H9 (cell line): ENCODE results near the gene ASMTL. TPM values are rescaled to one million over a fixed set of nuclear protein-coding genes. Genes with fewer than 3 reads are reported as not detected.

Experiments used
- DNase-seq: peaks from one replicate; pipeline ENCODE4 v3.0.0-alpha.2; 2017
- H2AFZ ChIP-seq: one replicate; pipeline ENCODE4 v1.6.1; 2013; ENCODE audit warnings: mild to moderate bottlenecking, low read length, control low read depth, moderate library complexity
- H2AK5ac ChIP-seq: 2 replicates; pipeline ENCODE4 v1.6.1; 2013; ENCODE audit warnings: low read length, control low read depth, mixed read lengths; ENCODE audit not compliant: insufficient read length
- H2BK120ac ChIP-seq: one replicate; pipeline ENCODE4 v1.6.1; 2013; ENCODE audit warnings: low read depth, mild to moderate bottlenecking, low read length, control low read depth, inconsistent platforms; ENCODE audit not compliant: poor library complexity, severe bottlenecking
- H2BK12ac ChIP-seq: 2 replicates; pipeline ENCODE4 v1.6.1; 2013; ENCODE audit warnings: low read length, control low read depth, mixed read lengths, low read depth; ENCODE audit not compliant: insufficient read length
- H2BK15ac ChIP-seq: 2 replicates; pipeline ENCODE4 v1.6.1; 2013; ENCODE audit warnings: low read depth, low read length, control low read depth
- H2BK20ac ChIP-seq: one replicate; pipeline ENCODE4 v1.6.1; 2013; ENCODE audit warnings: low read depth, mild to moderate bottlenecking, low read length, control low read depth, inconsistent platforms; ENCODE audit not compliant: poor library complexity, severe bottlenecking
- H2BK5ac ChIP-seq: 2 replicates; pipeline ENCODE4 v1.6.1; 2013; ENCODE audit warnings: low read length, control low read depth, mixed read lengths; ENCODE audit not compliant: insufficient read length
- H3K14ac ChIP-seq: 2 replicates; pipeline ENCODE4 v1.6.1; 2013; ENCODE audit warnings: low read length, control low read depth; ENCODE audit not compliant: insufficient read depth
- H3K18ac ChIP-seq: 2 replicates; pipeline ENCODE4 v1.6.1; 2013; ENCODE audit warnings: low read depth, mild to moderate bottlenecking, mixed read lengths, low read length, control low read depth; ENCODE audit not compliant: insufficient read length
- H3K23ac ChIP-seq: 2 replicates; pipeline ENCODE4 v1.6.1; 2013; ENCODE audit warnings: low read length, control low read depth, mixed read lengths, low read depth; ENCODE audit not compliant: insufficient read length
- H3K23me2 ChIP-seq: 2 replicates; pipeline ENCODE4 v1.6.1; 2013; ENCODE audit warnings: low read depth, mild to moderate bottlenecking, mixed read lengths, low read length, control low read depth; ENCODE audit not compliant: insufficient read length, poor library complexity, severe bottlenecking
- H3K27ac ChIP-seq: 2 replicates; pipeline ENCODE4 v1.5.1; 2013; ENCODE audit warnings: low read length, control low read depth, mixed read lengths, low read depth; ENCODE audit not compliant: insufficient read length
- H3K27me3 ChIP-seq: 2 replicates; pipeline ENCODE4 v1.6.1; 2013; ENCODE audit warnings: low read length, control low read depth, inconsistent platforms; ENCODE audit not compliant: insufficient read depth
- H3K4ac ChIP-seq: 2 replicates; pipeline ENCODE4 v1.6.1; 2013; ENCODE audit warnings: low read depth, mild to moderate bottlenecking, control low read depth, inconsistent platforms, low read length, moderate library complexity
- H3K4me1 ChIP-seq: 2 replicates; pipeline ENCODE4 v1.6.1; 2013; ENCODE audit warnings: low read length, control low read depth, inconsistent platforms; ENCODE audit not compliant: insufficient read depth
- H3K4me2 ChIP-seq: 2 replicates; pipeline ENCODE4 v1.6.1; 2013; ENCODE audit warnings: low read length, control low read depth, mixed read lengths; ENCODE audit not compliant: insufficient read length, insufficient read depth
- H3K56ac ChIP-seq: 2 replicates; pipeline ENCODE4 v1.6.1; 2013; ENCODE audit warnings: low read depth, mild to moderate bottlenecking, mixed read lengths, low read length, control low read depth; ENCODE audit not compliant: insufficient read length
- H3K79me1 ChIP-seq: 2 replicates; pipeline ENCODE4 v1.6.1; 2013; ENCODE audit warnings: low read depth, mild to moderate bottlenecking, moderate library complexity, low read length, control low read depth, inconsistent platforms; ENCODE audit not compliant: insufficient read depth, poor library complexity, severe bottlenecking
- H3K79me2 ChIP-seq: 2 replicates; pipeline ENCODE4 v1.6.1; 2013; ENCODE audit warnings: low read length, control low read depth, inconsistent platforms; ENCODE audit not compliant: insufficient read depth
- H3K9ac ChIP-seq: 2 replicates; pipeline ENCODE4 v1.6.1; 2013; ENCODE audit warnings: low read length, control low read depth, mixed read lengths; ENCODE audit not compliant: insufficient read length; ENCODE audit errors: extremely low read depth
- H3K9me3 ChIP-seq: one replicate; pipeline ENCODE4 v1.6.1; 2013; ENCODE audit warnings: low read depth, low read length, inconsistent platforms; ENCODE audit not compliant: control insufficient read depth
- H3T11ph ChIP-seq: one replicate; pipeline ENCODE4 v1.6.1; 2013; ENCODE audit warnings: mild to moderate bottlenecking, low read length, control low read depth, inconsistent platforms
- H4K20me1 ChIP-seq: one replicate; pipeline ENCODE4 v1.6.1; 2013; ENCODE audit not compliant: control insufficient read depth, insufficient read length, insufficient read depth
- H4K5ac ChIP-seq: 2 replicates; pipeline ENCODE4 v1.6.1; 2013; ENCODE audit warnings: low read depth, mild to moderate bottlenecking, mixed read lengths, low read length, control low read depth; ENCODE audit not compliant: insufficient read length
- H4K8ac ChIP-seq: replicated peaks from 2 replicates; pipeline ENCODE4 v1.6.1; 2013; ENCODE audit warnings: low read length, control low read depth, mixed read lengths, low read depth; ENCODE audit not compliant: insufficient read length
- H4K91ac ChIP-seq: 2 replicates; pipeline ENCODE4 v1.6.1; 2013; ENCODE audit warnings: low read depth, mild to moderate bottlenecking, moderate library complexity, mixed read lengths, low read length, control low read depth; ENCODE audit not compliant: insufficient read length
- H3K27ac Mint-ChIP-seq, 3 experiments: 2 replicates in 2 of 3; 3 replicates in 1 of 3; pipeline ENCODE4 v1.8.0; 2020 to 2021; ENCODE audit warnings: mixed read lengths in 3 of 3, mild to moderate bottlenecking in 1 of 3, moderate library complexity in 1 of 3
- H3K27me3 Mint-ChIP-seq: 2 replicates; pipeline ENCODE4 v1.8.0; 2021; ENCODE audit warnings: low read depth, mild to moderate bottlenecking, moderate library complexity, mixed read lengths
- H3K36me3 Mint-ChIP-seq, 3 experiments: 2 replicates in 2 of 3; 3 replicates in 1 of 3; pipeline ENCODE4 v1.8.0; 2020 to 2021; ENCODE audit warnings: low read depth in 3 of 3, mixed read lengths in 3 of 3; ENCODE audit not compliant: insufficient read depth in 1 of 3
- H3K4me1 Mint-ChIP-seq, 2 experiments: 2 replicates each; pipeline ENCODE4 v1.8.0; 2020; ENCODE audit warnings: mixed read lengths in 2 of 2
- H3K4me3 Mint-ChIP-seq, 2 experiments: 2 replicates in 1 of 2; 3 replicates in 1 of 2; pipeline ENCODE4 v1.8.0; 2020 to 2021; ENCODE audit warnings: mild to moderate bottlenecking in 2 of 2, mixed read lengths in 2 of 2, moderate library complexity in 1 of 2
- H3K9me3 Mint-ChIP-seq, 2 experiments: 2 replicates in 1 of 2; 3 replicates in 1 of 2; pipeline ENCODE4 v1.8.0; 2020; ENCODE audit warnings: mild to moderate bottlenecking in 2 of 2, mixed read lengths in 2 of 2, moderate library complexity in 1 of 2
- CTCF ChIP-seq: fragments of 200-600 bp; sonication (generic); conservative IDR thresholded peaks from 3 replicates; pipeline ENCODE4 v1.8.0; 2021; ENCODE audit warnings: antibody characterized with exemption, mild to moderate bottlenecking
- WGBS: extraction: QIAGEN DNeasy Blood & Tissue Kit; methylation state at CpG from one replicate; pipeline ENCODE4 v1.1.7; 2013; ENCODE audit warnings: missing lambda C conversion rate, low lambda C conversion rate, mixed read lengths; ENCODE audit not compliant: insufficient read length; ENCODE audit errors: extremely low coverage; 5-methylcytosine and 5-hydroxymethylcytosine counted together
- total RNA-seq: library from RNA; stranded (reverse); gene quantifications from 2 replicates; pipeline ENCODE4 v1.2.1, GENCODE V29; 2021

ASMTL gene
- total RNA-seq, 1 experiment from 2014 or later: 59.8 TPM

DNA sequence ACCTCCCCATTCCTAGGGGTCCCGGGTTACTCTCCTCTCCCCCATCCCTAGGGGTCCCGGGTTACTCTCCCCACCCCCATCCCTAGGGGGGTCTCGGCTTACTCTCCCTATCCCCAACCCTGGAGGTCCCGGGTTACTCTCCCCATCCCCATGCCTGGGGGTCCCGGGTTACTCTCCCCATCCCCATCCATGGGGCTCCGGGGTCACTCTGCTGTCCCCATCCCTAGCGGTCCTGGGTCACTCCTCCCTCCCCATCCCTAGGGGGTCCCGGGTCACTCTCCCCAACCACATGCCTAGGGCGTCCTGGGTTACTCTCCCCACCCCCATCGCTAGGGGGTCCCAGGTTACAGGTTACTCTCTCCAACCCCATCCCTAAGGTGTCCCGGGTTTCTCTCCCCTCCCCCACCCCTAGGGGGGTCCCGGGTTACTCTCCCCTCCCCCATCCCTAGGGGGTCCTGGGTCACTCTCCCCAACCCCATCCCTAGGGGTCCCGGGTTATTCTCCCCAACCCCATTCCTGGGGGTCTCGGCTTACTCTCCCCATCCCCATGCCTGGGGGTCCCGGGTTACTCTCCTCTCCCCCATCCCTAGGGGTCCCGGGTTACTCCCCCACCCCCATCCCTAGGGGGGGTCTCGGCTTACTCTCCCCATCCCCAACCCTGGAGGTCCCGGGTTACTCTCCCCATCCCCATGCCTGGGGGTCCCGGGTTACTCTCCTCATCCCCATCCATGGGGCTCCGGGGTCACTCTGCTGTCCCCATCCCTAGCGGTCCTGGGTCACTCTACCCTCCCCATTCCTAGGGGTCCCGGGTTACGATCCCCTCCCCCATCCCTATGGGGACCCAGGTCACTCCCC is 821 bp downstream of the ASMTL start:
- no peak overlapping the region for H2AK5ac ChIP-seq
- H3K4ac ChIP-seq: no peak overlapping the region
- no peak overlapping the region for H2BK20ac ChIP-seq
- peak; percentile 28 for DNase-seq
- TF ChIP-seq CTCF: no peak
- no peak overlapping the region for H4K91ac ChIP-seq
- no peak overlapping the region for H2AFZ ChIP-seq
- H3K4me1 ChIP-seq: no peaks in the 10 kb centered on the region
- H3K23ac ChIP-seq: no peak overlapping the region
- H3K18ac ChIP-seq: no peak overlapping the region
- H4K8ac ChIP-seq: no peak overlapping the region
- no peak overlapping the region for H3K27ac ChIP-seq
- no peaks in the 10 kb centered on the region for H3K27me3 ChIP-seq
- Mint-ChIP-seq H3K27me3 (no peaks in the 10 kb centered on the region; the same call in none of the 2 replicates), H3K4me3 (peak overlapping the region; percentile 80 to 86), H3K9me3 (peaks cover 31 to 33% of the 10 kb centered on the region in 2 experiments), H3K27ac (no peak overlapping the region; a peak in 1 of 7 replicates), H3K36me3 (peaks cover 33 to 34% (median 33%) of the 10 kb centered on the region in 3 experiments), H3K4me1 (0 out of 4 replicates have a peak, but pooled peaks cover 0 to 2% of the 10 kb centered on the region in 2 experiments)
- peak overlapping the region; percentile 66 for H3K9ac ChIP-seq
- H4K20me1 ChIP-seq: no peaks in the 10 kb centered on the region
- no peak overlapping the region for H2BK15ac ChIP-seq
- no CpG with 5 or more reads among the region's 23 CpGs for WGBS
- no peak overlapping the region for H2BK120ac ChIP-seq
- no peaks in the 10 kb centered on the region for H3K23me2 ChIP-seq
- no peak overlapping the region for H4K5ac ChIP-seq
- H3T11ph ChIP-seq: no peak overlapping the region
- peaks cover 13% of the 10 kb centered on the region for H3K9me3 ChIP-seq
- peak overlapping the region; percentile 86; the same call in 1 of the 2 replicates for H3K14ac ChIP-seq
- H3K56ac ChIP-seq: no peak overlapping the region
- peak overlapping the region; percentile 49 for H3K4me2 ChIP-seq
- H2BK5ac ChIP-seq: no peak overlapping the region
- H3K79me2 ChIP-seq: peaks cover 27% of the 10 kb centered on the region; the same call in 1 of the 2 replicates
- H2BK12ac ChIP-seq: no peak overlapping the region
- H3K79me1 ChIP-seq: peaks cover 11% of the 10 kb centered on the region
